Measurements from ENCODE around the gene TRIM40.
"Not testable (repeated sequence)": the region's sequence is repeated elsewhere in the genome, so short reads cannot be mapped to it uniquely, and the experiment has no call there.

TRIM40 gene

GRCh38 chr6:30113841-30114240, 22.1 kb upstream of the TRIM40 start:
- no peak overlapping the region for H3K4me3 ChIP-seq (replicated peaks; ENCODE audit: low read depth, low read length)
- no peak for DNase-seq (ENCODE audit: extremely low read depth, low read depth)
- TF ChIP-seq CTCF (IDR thresholded peaks at IDR 0.05; ENCODE audit: low read depth, low read length, missing control alignments) = no peak

- no peak overlapping the region for H3K4me3 ChIP-seq (replicated peaks; ENCODE audit: low read depth, low read length)
- TF ChIP-seq CTCF (IDR thresholded peaks at IDR 0.05; ENCODE audit: low read depth, low read length, missing control alignments) = no peak
- no peak for DNase-seq (ENCODE audit: extremely low read depth, low read depth)
Observed at GRCh38 chr6:30116724-30117123, 19.2 kb upstream of the TRIM40 start.

DNA sequence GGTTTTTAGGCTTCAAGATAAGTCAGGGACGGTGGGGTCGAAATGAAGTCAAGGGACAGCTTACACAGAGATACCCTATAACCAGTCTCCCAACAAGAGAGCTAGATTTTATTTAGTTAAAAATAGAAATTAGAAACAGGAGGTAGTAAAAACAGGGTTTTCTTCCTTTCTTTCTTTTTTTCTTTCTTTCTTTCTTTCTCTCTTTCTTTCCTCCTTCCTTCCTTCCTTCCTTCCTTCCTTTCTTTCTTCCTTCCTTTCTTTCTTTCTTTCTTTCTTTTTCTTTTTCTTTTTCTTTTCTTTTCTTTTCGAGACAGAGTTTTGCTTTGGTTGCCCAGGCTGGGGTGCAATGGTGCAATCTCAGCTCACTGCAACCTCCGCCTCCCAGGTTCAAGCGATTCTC, 17.2 kb upstream of the TRIM40 start:
- H3K4me3 ChIP-seq (replicated peaks; ENCODE audit: low read depth, low read length); DNase-seq (ENCODE audit: extremely low read depth, low read depth): not testable (repeated sequence)

DNA sequence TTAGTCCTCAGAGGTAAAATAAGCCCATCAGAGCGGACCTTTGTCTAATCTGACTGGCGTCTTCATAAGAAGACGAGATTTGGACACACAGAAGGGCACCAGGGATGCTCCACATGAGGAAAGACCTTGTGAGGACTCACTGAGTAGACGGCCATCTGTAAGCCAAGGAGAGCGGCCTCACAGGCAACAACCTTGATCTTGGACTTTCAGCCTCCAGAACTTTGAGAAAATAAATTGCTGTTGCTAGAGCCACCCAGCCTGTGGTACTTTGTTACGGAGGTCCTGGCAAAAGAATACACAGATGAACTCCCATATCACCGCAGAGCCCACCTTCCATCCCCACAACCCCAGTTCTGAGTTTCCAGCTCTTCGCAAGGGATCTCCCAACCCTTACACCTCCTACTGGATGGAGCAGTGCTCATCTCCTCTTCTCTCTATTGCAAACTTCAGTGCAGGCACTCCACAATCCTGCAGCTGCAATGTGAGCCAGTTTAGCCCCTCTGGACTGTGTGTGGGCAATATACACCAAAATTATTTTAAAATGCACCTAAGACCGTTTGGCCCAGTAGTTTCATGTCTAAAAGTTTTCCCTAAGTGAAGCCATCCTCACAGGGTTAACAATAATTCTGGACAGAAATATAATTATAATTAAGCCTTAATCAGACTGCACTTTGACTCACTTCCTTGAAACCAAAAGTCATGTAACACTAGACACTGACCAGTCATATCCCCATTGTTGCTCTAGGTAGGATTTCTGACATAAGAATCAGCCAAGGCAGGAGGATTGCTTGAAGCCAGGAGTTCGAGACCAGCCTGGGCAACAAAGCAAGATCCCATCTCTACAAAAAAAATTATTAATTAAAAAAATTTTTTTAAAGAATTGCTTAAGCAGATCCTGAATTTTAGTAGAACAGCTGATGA, 14.2 kb upstream of the TRIM40 start:
- H3K4me3 ChIP-seq (replicated peaks; ENCODE audit: low read depth, low read length) = no peak overlapping the region
- no peak for TF ChIP-seq CTCF (IDR thresholded peaks at IDR 0.05; ENCODE audit: low read depth, low read length, missing control alignments)

DNA sequence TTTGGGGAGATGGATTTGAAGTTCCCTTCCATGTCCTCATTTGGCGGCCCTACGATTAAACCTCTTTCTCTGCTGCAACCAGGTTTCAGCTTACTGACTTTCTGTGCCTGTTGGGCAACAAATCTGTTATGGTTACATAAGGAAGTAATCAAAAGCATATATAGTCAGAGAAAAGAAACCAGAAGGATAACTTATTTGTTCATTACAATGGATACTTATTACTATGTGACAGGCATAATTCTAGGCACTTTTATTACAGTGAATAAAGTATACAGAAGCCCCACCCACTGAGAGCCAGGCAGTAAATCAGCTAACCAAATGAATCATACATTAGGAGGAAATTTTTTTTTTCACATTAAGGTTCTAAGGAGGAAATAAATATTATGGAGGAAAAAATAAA, 13.4 kb upstream of the TRIM40 start:
- no peak for TF ChIP-seq CTCF (IDR thresholded peaks at IDR 0.05; ENCODE audit: low read depth, low read length, missing control alignments)
- DNase-seq (ENCODE audit: extremely low read depth, low read depth) = no peak
- no peak overlapping the region for H3K4me3 ChIP-seq (replicated peaks; ENCODE audit: low read depth, low read length)

More for the DNA sequence above, 14.2 kb upstream of the TRIM40 start:
- DNase-seq (ENCODE audit: extremely low read depth, low read depth) = no peak

DNA sequence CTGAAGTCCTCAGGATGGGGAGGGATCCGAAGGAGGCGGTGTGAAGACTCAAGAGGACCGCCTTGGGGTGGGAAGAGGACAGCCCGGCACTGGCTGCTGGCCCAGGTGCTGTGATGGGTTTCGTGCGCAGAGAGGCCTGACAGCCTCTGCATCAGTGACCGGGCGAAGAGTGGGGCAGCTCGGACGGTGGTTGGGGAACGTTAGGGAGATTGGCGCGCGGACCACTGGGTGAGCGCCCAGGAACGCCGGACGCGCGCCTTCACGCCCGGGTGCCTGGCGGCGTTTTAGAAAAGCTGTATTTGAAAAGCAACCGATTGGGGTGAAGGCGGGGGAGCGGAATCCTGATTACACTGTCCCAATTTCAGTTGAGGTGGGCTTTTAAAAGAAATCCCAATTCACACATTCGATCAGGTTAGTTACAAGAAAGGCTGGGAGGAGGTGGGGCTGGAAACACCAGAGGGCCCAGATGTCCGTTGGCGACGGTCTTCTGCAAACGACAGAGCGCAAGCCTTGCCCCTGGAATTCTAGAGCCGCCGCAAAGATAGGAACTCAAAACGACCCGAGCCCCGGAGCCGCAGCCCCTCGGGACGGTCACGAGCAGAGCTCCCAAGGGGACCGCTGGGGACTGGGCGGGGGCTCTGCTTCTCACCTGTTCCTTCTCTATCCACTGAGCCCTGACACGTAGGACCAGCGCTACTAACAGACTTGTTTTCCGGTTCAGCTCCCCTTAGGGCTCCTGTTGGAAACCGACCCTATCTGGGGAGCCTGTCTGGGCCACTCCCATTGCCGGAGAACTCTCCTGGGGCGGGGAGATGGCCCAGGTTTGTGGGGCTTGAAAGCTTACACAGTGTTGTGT, 8.5 kb upstream of the TRIM40 start:
- no peak for TF ChIP-seq CTCF (IDR thresholded peaks at IDR 0.05; ENCODE audit: low read depth, low read length, missing control alignments)
- 0 out of 2 replicates have a peak overlapping the region, but pooled peaks have one; percentile 8 for H3K4me3 ChIP-seq (replicated peaks; ENCODE audit: low read depth, low read length)
- DNase-seq (ENCODE audit: extremely low read depth, low read depth) = no peak

All from HFF-Myc (cell line).